GM21576 (cell line): ENCODE data around the gene CCDC68.
A peak's percentile ranks its signal among the peaks of the same experiment; 100 is the strongest.

Source experiments
- ATAC-seq: cut with Tn5 transposase; IDR thresholded peaks from one replicate; pipeline ENCODE4 v1.9.1; 2021; ENCODE audit warnings: mild to moderate bottlenecking, moderate library complexity; ENCODE audit not compliant: unreplicated experiment

CCDC68 gene

DNA sequence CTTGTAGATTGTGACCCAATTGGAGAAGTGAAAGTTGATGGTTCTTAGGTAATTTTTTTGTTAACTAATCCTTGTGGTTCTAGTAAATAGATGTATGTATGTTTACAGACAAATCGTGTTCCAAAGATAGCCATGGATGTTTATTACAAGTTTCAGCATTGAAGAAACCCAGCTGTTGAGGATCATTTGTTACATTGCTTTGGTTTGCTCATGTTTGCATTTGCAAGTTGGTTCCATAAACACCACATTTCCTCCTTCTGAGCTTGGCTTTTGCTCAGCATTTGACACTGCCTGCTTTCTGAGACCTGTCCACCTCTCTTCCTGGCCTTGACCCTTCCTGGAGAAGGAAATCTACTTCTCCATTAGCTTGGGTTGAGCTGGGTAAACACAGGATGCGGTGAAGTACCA, 1.8 kb upstream of the CCDC68 start:
- no peak for ATAC-seq

DNA sequence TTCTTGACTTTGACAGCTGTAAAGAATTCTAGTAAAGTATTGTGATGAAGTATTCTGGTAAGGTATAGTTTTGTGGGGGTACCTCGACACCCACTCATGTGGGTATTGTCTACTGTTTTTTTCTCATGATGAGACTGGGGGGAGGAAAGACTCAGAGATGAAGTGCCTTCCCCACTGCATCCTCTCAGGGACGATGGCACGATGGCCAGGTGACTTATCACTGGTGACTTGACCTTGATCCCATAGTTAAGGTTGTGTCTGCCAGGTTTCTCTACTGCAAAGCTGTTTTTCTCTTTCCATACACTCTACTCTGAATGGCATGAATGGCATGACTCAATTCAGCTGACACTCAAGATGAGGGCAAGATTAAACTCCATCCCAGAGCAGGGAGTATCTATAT, 936 bp upstream of the CCDC68 start:
- ATAC-seq, result no peak

DNA sequence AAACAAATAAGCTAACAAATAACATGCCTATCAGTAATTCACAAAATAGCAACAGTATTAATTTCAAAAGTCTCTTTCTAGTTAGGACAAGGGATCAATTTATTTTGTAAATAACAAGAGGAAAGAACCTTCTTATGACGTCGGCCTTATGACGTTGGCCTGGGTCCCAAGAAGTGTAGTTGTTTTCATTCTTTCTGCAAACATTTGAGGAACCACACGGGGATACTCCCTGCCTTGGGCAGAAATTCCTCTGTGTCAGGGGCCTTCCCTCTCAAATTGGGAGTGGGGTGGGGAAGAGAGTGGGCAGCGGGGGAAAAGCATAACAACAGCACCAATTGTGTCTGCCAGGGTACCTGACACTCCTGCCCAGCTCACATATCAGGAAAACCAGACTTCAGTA, 1.3 kb downstream of the CCDC68 start:
- no peak for ATAC-seq

DNA sequence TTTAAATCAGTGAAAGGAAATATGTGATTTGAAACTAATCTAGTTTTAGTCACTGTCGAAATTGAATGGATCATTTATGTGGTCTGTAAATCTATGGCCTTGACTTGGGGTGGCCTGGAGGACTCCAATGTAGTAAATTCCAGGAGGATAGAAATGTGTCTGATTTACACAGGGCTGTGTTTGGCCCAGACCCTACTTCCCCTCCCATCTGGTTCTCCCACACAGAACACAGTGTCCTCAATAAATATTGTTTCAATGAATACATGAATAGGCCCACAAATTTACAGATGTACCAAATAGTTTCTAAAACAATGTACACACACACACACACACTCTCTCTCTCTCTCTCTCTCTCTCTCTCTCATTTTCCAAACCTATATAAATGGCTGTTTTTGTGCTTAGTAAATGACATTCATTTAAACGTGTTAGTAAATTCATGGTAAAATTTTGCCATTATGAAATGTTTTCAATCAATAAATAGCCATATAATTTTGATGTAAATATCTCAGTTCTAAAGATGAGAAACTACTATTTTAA, 1.9 kb downstream of the CCDC68 start:
- ATAC-seq, result no peak

DNA sequence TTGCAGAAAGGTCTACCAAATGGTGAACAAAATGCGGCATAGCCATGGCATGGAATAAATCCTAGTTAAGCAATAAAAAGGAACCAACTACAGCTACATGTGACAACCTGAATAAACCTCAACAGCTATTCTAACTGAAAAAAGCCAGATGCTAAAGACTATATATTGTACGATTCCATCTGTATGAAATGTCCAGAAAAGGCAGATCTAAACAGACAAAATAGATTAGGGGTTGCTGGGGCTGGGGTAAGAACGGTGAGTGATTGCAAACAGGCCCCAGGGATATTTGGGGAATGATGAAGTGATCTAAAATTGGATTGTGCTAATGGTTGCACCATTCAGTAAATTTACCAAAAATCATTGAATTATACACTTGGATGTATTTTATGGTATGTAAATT, 2.8 kb downstream of the CCDC68 start:
- ATAC-seq, result no peak

DNA sequence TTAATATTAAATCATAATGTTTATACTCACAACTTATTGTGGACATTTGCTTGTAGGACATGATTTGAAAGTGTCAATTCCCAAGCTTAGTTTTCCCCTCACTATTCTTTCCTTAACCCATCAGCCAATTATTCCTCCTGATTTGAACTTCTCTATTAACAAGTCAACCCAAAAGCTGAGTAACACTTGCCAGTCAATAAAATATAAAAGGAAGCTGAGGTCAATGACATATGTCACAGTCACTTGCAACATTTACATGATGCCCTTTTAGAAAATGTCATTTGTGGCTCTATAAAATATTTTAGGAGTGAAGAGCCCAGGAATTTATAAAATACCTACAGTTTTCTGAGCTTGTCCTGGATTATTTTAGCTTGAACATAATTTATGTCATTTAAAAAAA, 7.2 kb downstream of the CCDC68 start:
- no peak for ATAC-seq

DNA sequence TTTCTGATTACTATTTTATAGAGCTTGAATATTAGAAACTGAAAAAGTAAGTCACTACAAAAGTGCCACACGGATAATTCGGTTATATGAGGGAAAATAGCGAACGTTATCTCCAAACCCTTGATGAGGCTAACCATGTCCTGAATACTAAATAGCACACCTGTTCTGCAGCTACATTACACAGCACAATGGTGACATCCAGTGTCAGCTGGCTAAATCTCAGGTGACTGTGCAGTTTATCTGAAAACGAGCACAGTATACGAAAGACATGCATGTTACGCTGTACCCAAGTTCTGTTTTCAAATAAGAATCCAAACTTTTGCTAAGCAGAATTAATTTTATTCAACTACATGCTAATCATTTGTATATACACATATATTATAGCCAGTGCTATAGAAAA, 9.0 kb downstream of the CCDC68 start:
- no peak for ATAC-seq

DNA sequence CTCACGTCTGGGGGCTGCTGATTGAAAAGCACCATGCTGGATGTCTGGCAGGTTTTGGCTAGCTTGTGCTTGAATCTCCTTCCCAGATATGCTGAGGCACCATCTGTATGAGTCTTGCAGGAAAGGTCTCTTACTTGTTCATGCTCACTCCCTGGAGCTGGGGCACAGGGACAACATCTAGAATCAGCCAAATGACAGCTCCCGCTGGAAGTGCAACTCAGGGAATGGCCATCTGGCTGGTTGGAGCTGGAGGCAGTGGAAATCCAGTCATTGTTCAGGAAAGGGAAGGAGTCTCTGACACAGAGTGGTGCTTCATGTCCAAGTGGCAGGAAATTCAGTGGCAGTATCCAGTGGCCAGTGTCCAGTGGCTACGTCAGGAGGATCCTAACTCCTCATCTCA, 9.7 kb downstream of the CCDC68 start:
- ATAC-seq, result no peak

DNA sequence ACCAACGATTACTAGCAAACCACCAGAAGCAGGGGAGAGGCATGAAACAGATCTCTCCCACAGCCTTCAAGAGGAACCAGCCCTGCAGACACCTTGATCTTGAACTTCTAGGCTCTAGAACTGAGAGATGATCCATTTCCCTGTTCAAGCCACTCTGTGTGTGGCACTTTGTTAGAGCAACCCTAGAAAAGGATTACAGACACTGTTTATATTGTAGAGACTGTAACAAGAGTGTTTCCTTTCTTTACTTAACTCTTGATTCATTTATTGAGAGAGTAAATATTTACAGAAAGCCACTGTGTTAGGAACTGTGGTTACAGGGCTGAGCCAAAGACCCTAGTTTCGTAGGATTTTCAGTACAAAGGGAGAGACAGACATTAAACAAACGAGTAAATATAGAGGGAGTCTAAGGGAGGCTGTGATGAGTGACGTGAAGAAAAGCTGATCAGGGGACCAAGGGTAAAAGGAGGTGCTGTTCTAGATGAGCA, 10.9 kb downstream of the CCDC68 start:
- ATAC-seq, result no peak

DNA sequence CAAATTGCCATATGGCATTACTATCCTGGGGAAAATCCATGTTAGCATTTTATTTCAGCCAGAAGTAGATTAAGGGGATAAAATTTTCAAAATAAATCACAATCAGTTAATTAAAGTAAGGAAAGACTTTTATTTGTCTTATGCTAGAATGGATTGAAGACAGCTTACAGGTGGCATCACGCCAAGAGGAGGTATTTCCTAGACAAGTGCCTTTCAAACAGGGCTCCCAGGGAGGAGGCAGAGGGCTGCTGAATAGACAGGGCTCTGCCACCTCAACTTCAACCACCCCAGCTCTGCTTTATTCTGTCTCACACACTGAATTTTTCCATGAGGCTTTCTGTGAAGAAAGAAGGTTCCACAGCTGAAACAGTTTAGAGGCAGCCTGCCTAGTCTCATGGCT, 12.2 kb downstream of the CCDC68 start:
- no peak for ATAC-seq

DNA sequence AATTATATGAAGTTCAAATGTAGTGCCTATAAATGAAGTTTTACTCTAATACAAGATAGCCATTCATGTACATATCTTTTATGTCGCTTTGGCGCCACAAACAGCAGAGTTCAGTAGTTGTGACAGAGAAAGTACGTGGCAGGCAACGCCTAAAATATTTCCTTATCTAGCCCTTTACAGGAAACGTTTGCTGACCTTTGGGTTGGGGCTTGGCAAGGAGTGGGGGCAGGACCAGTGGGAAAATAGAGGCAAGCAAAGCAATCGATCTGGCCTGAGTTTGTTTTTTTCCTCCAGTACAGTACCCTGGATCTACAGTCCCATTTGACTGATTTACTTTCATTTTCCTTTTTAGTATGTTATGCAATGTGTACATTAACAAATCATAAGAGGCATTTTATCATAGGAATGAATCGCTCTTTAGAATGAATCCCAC, 13.1 kb downstream of the CCDC68 start:
- ATAC-seq, result peak; percentile 83

DNA sequence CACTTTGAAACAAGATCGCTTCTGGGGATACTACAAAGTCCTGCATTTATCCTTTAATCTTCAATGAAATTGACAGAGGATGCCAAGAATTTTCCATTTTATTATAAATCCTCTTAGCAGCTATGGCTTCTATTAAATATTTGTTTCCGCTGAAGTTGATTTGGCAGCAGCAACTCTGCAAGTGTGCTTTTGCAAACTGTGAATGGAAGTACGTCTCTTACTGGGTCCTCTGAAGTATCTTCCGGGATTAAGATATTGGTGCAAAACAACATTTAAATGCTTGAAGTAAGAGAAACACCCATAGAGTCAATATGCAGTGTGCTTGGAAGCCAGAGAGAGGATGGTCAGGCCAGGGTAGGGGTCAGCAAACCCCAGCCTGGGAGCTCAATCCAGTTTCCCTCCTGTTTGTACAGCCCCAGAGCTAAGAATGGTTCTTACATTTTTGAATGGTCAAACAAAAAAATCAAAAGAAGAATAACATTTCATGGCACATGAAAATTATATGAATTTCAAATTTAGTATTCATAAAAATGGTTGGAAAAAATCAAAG, 13.6 kb downstream of the CCDC68 start:
- ATAC-seq, result no peak

DNA sequence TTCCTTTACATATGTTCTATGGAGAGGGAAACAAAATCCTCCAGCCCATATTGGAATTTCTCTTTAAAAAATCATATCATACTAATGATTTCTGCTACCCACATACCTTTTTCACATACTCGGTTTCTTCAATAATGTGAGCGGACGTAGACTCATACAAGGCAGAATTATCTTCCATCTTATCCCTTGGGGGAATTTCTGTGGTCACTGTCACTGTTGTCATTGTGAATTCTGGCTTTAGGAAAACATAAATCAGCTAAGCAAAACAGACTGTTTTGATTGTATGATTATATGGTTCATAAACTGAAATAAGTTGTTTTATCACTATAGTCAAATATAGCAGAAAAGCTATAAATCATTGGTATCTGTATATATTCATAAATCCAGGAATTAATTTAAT, 16.7 kb downstream of the CCDC68 start:
- no peak for ATAC-seq

DNA sequence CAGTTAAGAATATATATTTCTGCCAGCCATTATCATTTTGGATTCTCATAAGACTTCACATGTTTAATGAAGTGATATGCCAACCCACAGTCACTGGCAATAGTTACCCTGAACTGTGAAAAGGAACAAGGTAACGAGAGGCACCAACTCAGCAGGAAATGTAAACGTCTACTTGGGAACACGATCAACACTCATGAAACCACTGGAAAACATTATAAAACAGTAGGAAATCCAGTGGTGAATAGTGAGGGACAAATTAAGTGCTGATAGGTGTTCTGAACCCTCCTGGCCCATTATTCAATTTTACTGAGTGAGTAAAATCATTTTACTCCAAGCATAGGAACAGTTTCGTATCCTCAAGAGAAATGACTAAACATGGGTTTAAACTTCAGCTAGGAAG, 17.1 kb downstream of the CCDC68 start:
- no peak for ATAC-seq

DNA sequence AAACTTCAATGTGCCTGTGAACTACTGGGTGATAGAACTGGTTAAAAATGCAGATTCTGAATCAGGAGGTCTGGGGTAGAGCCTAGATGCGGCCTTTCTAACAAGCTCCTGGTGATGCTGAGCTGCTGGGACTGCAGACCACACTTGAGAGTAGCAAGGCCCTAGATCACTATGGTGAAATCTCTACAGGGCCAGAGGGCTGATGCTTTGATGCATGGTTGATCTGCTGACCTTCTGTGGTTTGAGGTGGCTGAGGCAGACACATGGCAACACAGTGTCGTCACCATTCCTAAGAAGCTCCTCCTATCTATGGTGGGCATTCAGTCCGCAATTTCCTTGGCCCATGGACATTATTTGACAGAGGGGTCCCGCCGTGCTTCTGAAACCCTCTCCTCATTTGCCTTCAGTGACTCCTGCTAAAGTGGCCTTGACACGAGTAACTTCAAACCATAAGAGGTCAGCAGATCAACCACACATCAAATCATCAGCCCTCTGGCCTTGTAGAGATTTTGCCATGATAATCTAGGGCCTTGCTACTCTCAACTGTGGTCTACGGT, 19.8 kb downstream of the CCDC68 start:
- no peak for ATAC-seq

DNA sequence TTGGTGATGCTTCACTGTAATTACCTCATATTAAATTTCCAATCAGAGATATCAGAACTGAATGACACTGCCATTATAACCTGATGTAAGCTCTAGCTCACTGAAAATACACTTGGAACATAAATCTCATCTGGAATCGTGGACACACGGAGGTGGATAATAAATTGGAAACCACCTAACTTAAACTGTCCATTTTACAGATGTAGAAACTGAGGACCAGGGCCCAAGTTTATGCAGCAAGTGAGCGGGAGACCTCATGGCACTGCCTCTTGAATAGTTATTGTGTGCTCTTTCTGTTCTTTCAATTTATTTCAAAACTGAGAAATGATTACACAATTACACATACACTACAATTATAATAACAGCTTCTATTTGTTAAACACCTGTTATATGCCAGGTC, 20.8 kb downstream of the CCDC68 start:
- no peak for ATAC-seq

DNA sequence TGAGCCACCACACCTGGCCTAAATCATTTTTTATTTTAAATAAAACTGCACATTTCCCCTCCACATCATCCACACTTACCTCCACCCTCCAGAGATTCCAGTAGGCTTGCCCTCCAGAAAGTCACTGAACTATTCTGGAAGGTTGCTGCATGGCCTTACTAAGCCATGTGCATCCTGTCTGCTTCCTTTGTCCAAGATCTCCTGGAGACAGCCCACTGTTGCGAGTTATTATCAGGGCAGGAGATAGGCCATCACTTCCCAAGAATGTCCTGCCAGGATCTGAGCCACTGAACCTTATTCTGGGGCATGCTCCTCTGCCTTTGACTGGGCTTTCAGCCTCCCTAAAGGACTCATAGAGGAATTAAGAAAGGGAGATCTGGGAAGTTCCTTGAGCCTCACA, 26.8 kb downstream of the CCDC68 start:
- no peak for ATAC-seq

DNA sequence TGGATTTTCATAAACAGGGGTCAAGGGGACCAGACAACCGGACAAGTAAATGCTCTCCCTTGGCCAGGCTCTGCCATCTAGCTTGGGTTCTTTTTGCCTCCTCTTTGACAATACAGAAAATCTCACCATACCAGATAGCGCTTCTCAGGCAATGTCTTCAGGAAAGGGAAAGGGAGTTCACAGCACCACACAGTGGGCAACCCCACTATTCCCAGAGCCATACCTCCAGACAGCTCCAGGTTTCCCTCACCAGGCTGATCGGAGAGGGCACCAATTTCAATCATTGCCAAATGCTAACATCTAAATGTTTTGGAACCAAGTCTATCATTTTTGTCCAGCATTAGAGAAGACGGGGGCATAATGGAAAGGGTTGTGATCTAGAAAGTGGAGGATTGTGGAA, 28.1 kb downstream of the CCDC68 start:
- no peak for ATAC-seq

DNA sequence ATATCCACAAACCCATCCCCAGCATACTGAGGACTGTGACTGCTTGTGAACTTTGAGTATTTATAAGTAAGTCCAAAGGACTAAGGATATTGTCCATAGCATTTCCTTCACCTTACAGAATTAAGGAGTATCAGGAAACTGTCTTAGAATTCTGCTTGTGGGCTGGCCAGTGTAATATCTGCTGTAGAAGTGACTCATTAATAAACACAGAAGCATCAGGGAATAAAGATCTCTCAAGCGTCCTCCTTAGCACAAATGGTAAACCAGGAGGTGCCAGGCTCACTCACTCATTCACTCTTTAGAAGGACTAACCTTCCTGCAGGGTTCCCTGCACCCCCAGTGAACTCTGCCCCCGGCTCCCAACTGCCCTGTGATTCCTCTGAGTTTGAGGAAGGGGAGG, 31.0 kb downstream of the CCDC68 start:
- ATAC-seq, result no peak

DNA sequence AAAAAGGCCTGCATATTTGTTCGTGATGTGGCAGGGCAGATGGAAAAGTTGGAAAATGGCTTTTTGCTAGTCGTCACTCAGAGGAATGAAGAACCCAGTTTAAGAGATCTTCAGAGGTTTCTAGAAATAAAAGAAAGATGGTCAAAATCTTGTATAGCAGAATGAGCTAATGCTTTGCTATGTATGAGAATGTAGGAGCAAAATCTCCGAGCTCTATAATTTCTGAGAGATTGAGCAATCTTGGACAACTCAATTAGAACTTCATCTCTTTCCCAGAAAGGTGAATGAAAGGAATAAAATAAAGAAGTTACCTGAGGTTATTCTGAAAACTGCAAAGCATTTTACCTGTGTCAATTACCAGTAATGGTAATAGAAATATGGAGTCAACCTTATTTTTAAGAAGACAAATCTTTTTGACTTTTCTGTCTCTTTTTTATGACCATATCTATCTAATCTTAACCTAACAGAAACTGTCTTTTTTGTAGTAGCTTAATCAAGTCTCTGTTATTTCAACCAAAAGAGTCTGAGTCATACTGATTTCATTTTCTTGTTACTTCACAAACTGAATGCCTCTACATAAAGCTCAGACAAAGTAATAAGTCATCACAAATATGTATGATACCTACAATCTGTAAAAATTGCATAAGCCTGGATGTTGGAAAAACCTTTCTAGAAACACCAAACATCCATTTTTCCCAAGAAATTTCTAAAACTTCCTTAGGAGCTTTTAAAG, 32.5 kb downstream of the CCDC68 start:
- ATAC-seq, result no peak

DNA sequence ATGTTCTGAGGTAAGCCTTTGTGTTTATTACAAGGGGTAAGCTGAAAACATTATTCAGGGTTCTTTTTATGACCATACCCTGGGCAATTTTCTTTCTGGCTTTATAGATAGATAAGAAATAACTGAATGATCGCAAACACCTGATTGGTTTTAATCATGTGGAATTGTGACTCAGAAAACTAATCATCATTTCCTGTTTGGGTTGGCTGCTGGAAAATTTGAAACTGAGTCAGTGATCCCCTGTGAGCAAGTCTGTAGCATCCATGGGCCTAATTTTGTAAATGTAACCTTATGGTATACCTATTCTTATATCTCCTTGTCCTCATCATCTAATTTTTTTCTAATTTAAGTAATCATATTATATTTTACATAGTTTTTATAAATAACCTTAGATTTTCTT, 34.3 kb downstream of the CCDC68 start:
- no peak for ATAC-seq

DNA sequence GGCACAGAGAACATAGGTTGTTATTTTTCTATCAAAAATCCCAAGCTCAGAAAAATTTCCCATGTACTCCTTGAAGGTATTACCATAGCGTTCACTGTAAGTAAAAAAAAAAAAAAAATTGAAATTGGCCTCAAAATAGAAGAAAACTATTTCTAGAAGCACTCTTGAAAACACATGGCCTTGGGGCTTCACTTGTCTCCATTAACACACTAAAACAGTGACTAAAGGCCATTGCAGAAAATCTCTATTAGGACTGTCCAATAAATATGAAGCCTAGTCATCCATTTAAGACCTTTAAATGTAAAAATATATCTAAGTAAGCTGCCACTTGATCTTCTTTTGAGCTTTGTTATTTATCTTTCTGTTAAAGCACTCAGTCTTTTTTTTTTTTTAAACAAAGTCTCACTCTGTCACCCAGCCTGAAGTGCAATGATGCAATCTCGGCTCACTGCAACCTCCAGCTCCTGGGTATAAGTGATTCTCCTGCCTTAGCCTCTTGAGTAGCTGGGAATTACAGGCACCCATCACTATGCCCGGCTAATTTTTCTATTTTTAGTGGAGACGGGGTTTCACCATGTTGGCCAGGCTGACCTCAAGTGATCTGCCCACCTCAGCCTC, 35.8 kb downstream of the CCDC68 start:
- ATAC-seq, result no peak
